ENCODE measurements around the gene CMTM1.
A peak's percentile ranks its signal among the peaks of the same experiment; 100 is the strongest.

Gene CMTM1

GRCh38 chr16:66585481-66586239 is 19.4 kb downstream of the CMTM1 start:
- no peak overlapping the region for H3K27ac ChIP-seq
- CTCF ChIA-PET, result interaction anchor here (0.6 to 1.6 kb wide), 2 partner anchors 23 to 77 kb away, joined by 3 to 4 read pairs; no protein-coding TSS in a partner anchor
- POLR2A ChIA-PET (ENCODE audit: low non-redundant PET), result no interaction called here
- DNase-seq (ENCODE audit: low spot score), result no peak
- TF ChIP-seq CTCF (conservative IDR thresholded peaks at IDR 0.05; ENCODE audit: low read depth), result no peak

GRCh38 chr16:66587881-66588600 is 21.8 kb downstream of the CMTM1 start:
- H3K27ac ChIP-seq, result no peak overlapping the region
- POLR2A ChIA-PET (ENCODE audit: low non-redundant PET), result no interaction called here
- TF ChIP-seq CTCF (conservative IDR thresholded peaks at IDR 0.05; ENCODE audit: low read depth), result no peak
- CTCF ChIA-PET, result interaction anchor here (0.8 kb wide), 1 partner anchor 26 kb away, joined by 3 read pairs; no protein-coding TSS in a partner anchor
- no peak for DNase-seq (ENCODE audit: low spot score)

- CTCF ChIA-PET, result interaction anchor here (0.8 to 1.5 kb wide), 3 partner anchors 9 to 182 kb away, joined by 3 to 5 read pairs (median 3); no protein-coding TSS in a partner anchor
- no peak for DNase-seq (ENCODE audit: low spot score)
- peak; percentile 13; the same call in 1 of the 2 replicates for TF ChIP-seq CTCF (conservative IDR thresholded peaks at IDR 0.05; ENCODE audit: low read depth)
- H3K27ac ChIP-seq, result no peak overlapping the region
- POLR2A ChIA-PET (ENCODE audit: low non-redundant PET), result no interaction called here
Observed at GRCh38 chr16:66588981-66589713, 22.9 kb downstream of the CMTM1 start.

- CTCF ChIA-PET, result interaction anchor here (1.5 kb wide), 1 partner anchor 184 kb away, joined by 5 read pairs; no protein-coding TSS in a partner anchor
- H3K27ac ChIP-seq, result no peak overlapping the region
- no peak for DNase-seq (ENCODE audit: low spot score)
- POLR2A ChIA-PET (ENCODE audit: low non-redundant PET), result no interaction called here
- no peak for TF ChIP-seq CTCF (conservative IDR thresholded peaks at IDR 0.05; ENCODE audit: low read depth)
Observed at GRCh38 chr16:66590322-66590721, 24.1 kb downstream of the CMTM1 start.

- H3K27ac ChIP-seq, result no peak overlapping the region
- DNase-seq (ENCODE audit: low spot score), result no peak
- ChIA-PET POLR2A (ENCODE audit: low non-redundant PET) (no interaction called here), CTCF (interaction anchor here (0.5 kb wide), 1 partner anchor 8 kb away, joined by 8 read pairs; no protein-coding TSS in a partner anchor)
- no peak for TF ChIP-seq CTCF (conservative IDR thresholded peaks at IDR 0.05; ENCODE audit: low read depth)
Observed at GRCh38 chr16:66591018-66591417, 24.8 kb downstream of the CMTM1 start.

GRCh38 chr16:66592241-66592640 is 26.0 kb downstream of the CMTM1 start:
- ChIA-PET CTCF (no interaction called here), POLR2A (ENCODE audit: low non-redundant PET) (no interaction called here)
- TF ChIP-seq CTCF (conservative IDR thresholded peaks at IDR 0.05; ENCODE audit: low read depth), result no peak
- no peak overlapping the region for H3K27ac ChIP-seq
- no peak for DNase-seq (ENCODE audit: low spot score)

Measured in RWPE1 (cell line).